ENCODE measurements around the gene PRKG1. TPM values are rescaled to one million over a fixed set of nuclear protein-coding genes. Genes with fewer than 3 reads are reported as not detected.
A peak's percentile ranks its signal among the peaks of the same experiment; 100 is the strongest.
"Not testable (repeated sequence)": the region's sequence is repeated elsewhere in the genome, so short reads cannot be mapped to it uniquely, and the experiment has no call there.

The PRKG1 gene
- total RNA-seq, 2 donors from 2014 or later, result 145 to 381 TPM

- peaks cover 16 to 81% of the 10 kb centered on the region in 2 donors for H3K4me1 ChIP-seq (ENCODE audit: control insufficient read depth in 1 of 2, low read depth in 2 of 2)
- no peaks in the 10 kb centered on the region for H3K9me3 ChIP-seq
- ATAC-seq (ENCODE audit: insufficient number of reproducible peaks, low FRiP score, low read depth) (no peak), DNase-seq (ENCODE audit: low spot score) (no peak)
- H3K36me3 ChIP-seq, result no peaks in the 10 kb centered on the region
- H3K27ac ChIP-seq, result peak overlapping the region in 1 of 2 donors; percentile 43
- no peak overlapping the region for H3K4me3 ChIP-seq
- H3K27me3 ChIP-seq (replicated peaks; ENCODE audit: insufficient read depth), result no peaks in the 10 kb centered on the region
- TF ChIP-seq, protein P1, sequence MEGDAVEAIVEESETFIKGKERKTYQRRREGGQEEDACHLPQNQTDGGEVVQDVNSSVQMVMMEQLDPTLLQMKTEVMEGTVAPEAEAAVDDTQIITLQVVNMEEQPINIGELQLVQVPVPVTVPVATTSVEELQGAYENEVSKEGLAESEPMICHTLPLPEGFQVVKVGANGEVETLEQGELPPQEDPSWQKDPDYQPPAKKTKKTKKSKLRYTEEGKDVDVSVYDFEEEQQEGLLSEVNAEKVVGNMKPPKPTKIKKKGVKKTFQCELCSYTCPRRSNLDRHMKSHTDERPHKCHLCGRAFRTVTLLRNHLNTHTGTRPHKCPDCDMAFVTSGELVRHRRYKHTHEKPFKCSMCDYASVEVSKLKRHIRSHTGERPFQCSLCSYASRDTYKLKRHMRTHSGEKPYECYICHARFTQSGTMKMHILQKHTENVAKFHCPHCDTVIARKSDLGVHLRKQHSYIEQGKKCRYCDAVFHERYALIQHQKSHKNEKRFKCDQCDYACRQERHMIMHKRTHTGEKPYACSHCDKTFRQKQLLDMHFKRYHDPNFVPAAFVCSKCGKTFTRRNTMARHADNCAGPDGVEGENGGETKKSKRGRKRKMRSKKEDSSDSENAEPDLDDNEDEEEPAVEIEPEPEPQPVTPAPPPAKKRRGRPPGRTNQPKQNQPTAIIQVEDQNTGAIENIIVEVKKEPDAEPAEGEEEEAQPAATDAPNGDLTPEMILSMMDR (IDR thresholded peaks at IDR 0.05), result no peak
These were observed 129.8 kb downstream of the PRKG1 start for GRCh38 chr10:51204066-51204465.

DNA sequence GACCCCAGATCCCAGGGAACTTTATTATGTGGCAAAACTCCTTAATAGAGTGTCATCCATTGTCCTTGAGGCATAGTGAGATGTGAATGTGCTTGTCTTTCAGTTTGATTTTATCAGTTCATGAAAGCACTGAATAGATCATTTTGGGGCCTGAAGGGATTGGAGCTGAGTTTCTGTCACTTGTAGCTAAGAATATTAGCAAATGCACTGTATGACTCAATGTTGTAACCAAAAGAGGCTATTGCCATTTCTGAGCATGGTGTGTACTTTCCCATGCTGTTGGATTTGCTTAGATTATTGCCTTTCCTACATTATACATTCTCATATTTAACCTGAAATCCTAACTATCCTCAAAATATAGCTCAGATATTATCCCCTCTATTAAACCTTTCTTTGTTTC lies 130.4 kb downstream of the PRKG1 start:
- H3K27me3 ChIP-seq (replicated peaks; ENCODE audit: insufficient read depth), result no peaks in the 10 kb centered on the region
- H3K27ac ChIP-seq, result peak overlapping the region in 1 of 2 donors; percentile 43
- H3K36me3 ChIP-seq, result no peaks in the 10 kb centered on the region
- H3K4me3 ChIP-seq, result no peak overlapping the region
- TF ChIP-seq, protein P1 (IDR thresholded peaks at IDR 0.05), result no peak
- H3K9me3 ChIP-seq, result no peaks in the 10 kb centered on the region
- DNase-seq (ENCODE audit: low spot score), result no peak
- H3K4me1 ChIP-seq (ENCODE audit: control insufficient read depth in 1 of 2, low read depth in 2 of 2), result peaks cover 16 to 83% of the 10 kb centered on the region in 2 donors
- no peak for ATAC-seq (ENCODE audit: insufficient number of reproducible peaks, low FRiP score, low read depth)

DNA sequence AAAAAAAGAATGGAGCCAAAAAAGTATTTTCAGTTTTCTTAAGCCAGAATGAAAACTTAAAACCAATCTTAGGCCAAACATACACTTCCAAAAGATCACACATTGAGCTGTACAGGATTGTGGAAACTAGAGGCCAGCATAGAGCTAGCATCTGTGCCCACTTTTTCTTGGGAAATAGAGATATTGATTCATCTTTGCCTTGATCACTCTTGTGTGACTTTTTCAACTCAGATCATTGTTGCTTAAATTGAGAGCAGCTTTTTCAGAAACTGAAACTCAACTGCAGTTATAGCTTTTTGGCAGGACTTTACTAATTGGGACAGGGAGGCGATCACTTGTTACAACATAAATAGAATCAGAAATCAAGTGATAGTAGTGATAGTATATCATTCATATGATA lies 132.2 kb downstream of the PRKG1 start:
- TF ChIP-seq, protein P1 (IDR thresholded peaks at IDR 0.05), result no peak
- peak overlapping the region; percentile 33 to 43 for H3K27ac ChIP-seq

GRCh38 chr10:51212937-51213336 lies 138.7 kb downstream of the PRKG1 start:
- H3K4me3 ChIP-seq; ATAC-seq (ENCODE audit: insufficient number of reproducible peaks, low FRiP score, low read depth); H3K27ac ChIP-seq; DNase-seq (ENCODE audit: low spot score); H3K36me3 ChIP-seq; H3K27me3 ChIP-seq (replicated peaks; ENCODE audit: insufficient read depth); H3K9me3 ChIP-seq: not testable (repeated sequence)
- peaks cover 17 to 40% of the 10 kb centered on the region in 2 donors for H3K4me1 ChIP-seq (ENCODE audit: control insufficient read depth in 1 of 2, low read depth in 2 of 2)

More for the DNA sequence above, 132.2 kb downstream of the PRKG1 start:
- H3K36me3 ChIP-seq, result no peaks in the 10 kb centered on the region
- DNase-seq (ENCODE audit: low spot score) (no peak), ATAC-seq (ENCODE audit: insufficient number of reproducible peaks, low FRiP score, low read depth) (no peak)
- peak overlapping the region; percentile 10 for H3K4me3 ChIP-seq
- no peaks in the 10 kb centered on the region for H3K9me3 ChIP-seq
- peaks cover 16 to 74% of the 10 kb centered on the region in 2 donors for H3K4me1 ChIP-seq (ENCODE audit: control insufficient read depth in 1 of 2, low read depth in 2 of 2)
- H3K27me3 ChIP-seq (replicated peaks; ENCODE audit: insufficient read depth), result no peaks in the 10 kb centered on the region

DNA sequence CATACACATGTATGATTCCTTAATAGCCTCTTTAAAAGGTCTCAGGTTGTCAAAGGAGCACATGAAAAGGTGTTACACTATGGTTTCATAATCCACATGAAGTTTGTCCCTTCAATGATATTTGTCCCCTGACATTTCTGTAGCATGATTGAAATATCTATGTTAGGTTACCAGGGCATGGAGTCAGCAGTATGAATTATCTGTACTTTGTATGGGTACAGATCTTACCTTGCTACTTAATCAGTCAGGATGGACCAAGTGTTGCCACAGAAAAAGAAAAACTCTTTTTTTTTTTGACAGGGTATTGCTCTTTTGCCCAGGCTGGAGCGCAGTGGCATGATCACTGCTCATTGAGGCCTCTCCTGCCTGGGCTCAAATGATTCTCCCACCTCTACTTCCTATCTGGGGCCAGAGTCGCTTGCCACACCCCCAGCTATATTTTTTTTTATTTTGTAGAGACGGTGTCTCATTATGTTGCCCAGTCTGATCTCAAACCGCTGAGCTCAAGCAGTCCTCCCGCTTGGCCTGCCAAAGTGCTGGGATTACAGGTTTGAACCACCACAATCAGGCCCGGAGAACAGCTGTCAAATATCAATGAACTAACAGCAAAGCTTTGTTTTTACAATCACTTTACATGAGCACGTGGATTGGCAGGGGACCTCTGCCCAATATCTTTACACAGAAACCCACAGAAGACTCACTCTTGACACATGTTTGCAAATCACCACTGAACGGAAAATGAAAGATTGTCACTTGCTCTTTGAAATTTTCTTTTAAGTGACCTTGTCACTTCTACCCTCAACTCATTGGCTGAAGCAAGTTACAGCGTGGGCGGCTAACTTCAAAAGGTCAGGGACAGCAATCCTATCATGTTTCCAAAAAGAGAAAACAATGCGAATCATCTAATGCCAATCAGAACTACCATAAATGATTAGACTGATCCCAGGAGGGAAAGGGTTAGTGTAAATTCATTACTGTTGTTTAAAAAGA lies 140.2 kb downstream of the PRKG1 start:
- no peak for DNase-seq (ENCODE audit: low spot score)
- TF ChIP-seq, protein P1 (IDR thresholded peaks at IDR 0.05), result no peak
- H3K27me3 ChIP-seq (replicated peaks; ENCODE audit: insufficient read depth), result no peaks in the 10 kb centered on the region
- no peak for ATAC-seq (ENCODE audit: insufficient number of reproducible peaks, low FRiP score, low read depth)
- no peaks in the 10 kb centered on the region for H3K9me3 ChIP-seq
- H3K27ac ChIP-seq, result peak overlapping the region in 1 of 2 donors; percentile 38
- H3K36me3 ChIP-seq, result no peaks in the 10 kb centered on the region
- peaks cover 11 to 26% of the 10 kb centered on the region in 2 donors for H3K4me1 ChIP-seq (ENCODE audit: control insufficient read depth in 1 of 2, low read depth in 2 of 2)
- no peak overlapping the region for H3K4me3 ChIP-seq

Measured in thoracic aorta (tissue), 2 donors.